Neutrophil (primary cell): ENCODE measurements around the gene MYO3B.

Source experiments
- H3K27ac ChIP-seq: fragments of 200-600 bp; sonication (generic); 2 replicates; pipeline ENCODE4 v1.5.1; 2016; ENCODE audit warnings: mild to moderate bottlenecking, moderate library complexity
- H3K27me3 ChIP-seq: fragments of 200-600 bp; sonication (generic); 2 replicates; pipeline ENCODE4 v1.6.0; 2016; ENCODE audit warnings: mild to moderate bottlenecking
- H3K36me3 ChIP-seq: fragments of 200-600 bp; sonication (generic); 2 replicates; pipeline ENCODE4 v1.5.1; 2017
- H3K4me1 ChIP-seq, 2 experiments: fragments of 200-600 bp in 1 of 2; sonication (generic) in 1 of 2; 1 replicate in 1 of 2; 2 replicates in 1 of 2; pipeline versions ENCODE4 v1.5.1 to v1.6.1; 2013 to 2016; ENCODE audit warnings: low read depth in 1 of 2, low read length in 1 of 2, mild to moderate bottlenecking in 1 of 2, moderate library complexity in 1 of 2; ENCODE audit not compliant: control insufficient read depth in 1 of 2, insufficient read depth in 1 of 2
- H3K4me3 ChIP-seq, 2 experiments: fragments of 200-600 bp in 1 of 2; sonication (generic) in 1 of 2; 1 replicate in 1 of 2; 2 replicates in 1 of 2; pipeline ENCODE4 v1.5.1; 2013 to 2016; ENCODE audit warnings: low read depth in 1 of 2, low read length in 1 of 2, mild to moderate bottlenecking in 1 of 2, moderate library complexity in 1 of 2
- H3K9me3 ChIP-seq: fragments of 200-600 bp; sonication (generic); 2 replicates; pipeline ENCODE4 v1.5.1; 2016
- CTCF ChIP-seq: fragments of 200-600 bp; sonication (generic); IDR thresholded peaks from 2 replicates; pipeline ENCODE4 v1.5.1; 2016; ENCODE audit warnings: antibody characterized with exemption

MYO3B gene

DNA sequence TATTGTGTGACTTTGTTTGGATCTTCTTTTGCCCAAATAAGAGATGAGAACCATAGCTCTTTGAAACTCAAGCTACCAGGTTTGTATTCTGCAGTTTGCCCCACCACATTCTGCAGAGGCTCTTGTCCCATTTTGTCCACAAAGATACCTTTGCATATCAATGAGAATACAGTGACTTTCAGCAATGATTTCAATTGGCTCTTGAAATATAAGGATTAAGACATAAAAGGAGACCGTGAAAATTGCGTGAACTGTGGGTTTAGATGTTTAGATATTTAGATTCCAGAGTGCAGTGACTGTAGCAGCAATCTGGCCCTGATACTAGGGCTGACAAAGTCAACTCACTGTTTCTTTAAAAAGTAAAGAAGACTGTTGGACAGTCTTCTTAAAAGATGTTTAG lies 390.6 kb downstream of the MYO3B start:
- H3K27me3 ChIP-seq: peaks cover 10% of the 10 kb centered on the region
- H3K9me3 ChIP-seq: no peaks in the 10 kb centered on the region
- no peaks in the 10 kb centered on the region for H3K4me1 ChIP-seq
- no peak for TF ChIP-seq CTCF
- no peak overlapping the region for H3K27ac ChIP-seq
- H3K36me3 ChIP-seq: no peaks in the 10 kb centered on the region
- no peak overlapping the region for H3K4me3 ChIP-seq

DNA sequence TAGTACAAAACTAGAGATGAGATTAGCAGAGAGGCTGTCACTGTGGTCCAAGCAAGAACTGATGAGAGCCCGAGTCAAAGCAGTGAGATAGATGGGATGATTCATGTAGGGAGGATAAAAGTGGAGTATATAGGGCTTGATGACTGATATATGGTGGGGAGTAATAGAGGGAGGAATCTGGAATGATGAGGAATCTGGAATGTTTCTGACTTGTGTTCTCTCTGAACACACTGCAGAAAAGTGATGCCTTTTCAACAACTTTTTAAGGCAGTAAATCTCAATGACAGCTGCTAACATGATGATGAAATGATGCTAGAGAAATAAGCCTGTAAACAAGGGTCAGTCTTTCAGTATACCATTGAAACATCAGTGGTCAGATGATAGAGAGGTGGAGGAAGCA lies 393.7 kb downstream of the MYO3B start:
- peaks cover 34% of the 10 kb centered on the region for H3K27me3 ChIP-seq
- no peaks in the 10 kb centered on the region for H3K9me3 ChIP-seq
- no peak overlapping the region for H3K27ac ChIP-seq
- no peaks in the 10 kb centered on the region for H3K4me1 ChIP-seq
- H3K4me3 ChIP-seq: no peak overlapping the region
- TF ChIP-seq CTCF: no peak
- H3K36me3 ChIP-seq: no peaks in the 10 kb centered on the region

GRCh38 chr2:170573671-170574070 lies 395.7 kb downstream of the MYO3B start:
- Histone ChIP-seq H3K9me3 (no peaks in the 10 kb centered on the region), H3K27ac (no peak overlapping the region), H3K4me3 (no peak overlapping the region), H3K4me1 (no peaks in the 10 kb centered on the region), H3K36me3 (no peaks in the 10 kb centered on the region), H3K27me3 (peaks cover 35% of the 10 kb centered on the region)
- no peak for TF ChIP-seq CTCF

- Histone ChIP-seq H3K27me3 (peaks cover 35% of the 10 kb centered on the region), H3K9me3 (no peaks in the 10 kb centered on the region), H3K36me3 (no peaks in the 10 kb centered on the region), H3K4me3 (no peak overlapping the region), H3K4me1 (no peaks in the 10 kb centered on the region), H3K27ac (no peak overlapping the region)
- no peak for TF ChIP-seq CTCF
Measured at GRCh38 chr2:170576296-170576695, 398.3 kb downstream of the MYO3B start.

GRCh38 chr2:170577356-170577755 lies 399.4 kb downstream of the MYO3B start:
- Histone ChIP-seq H3K4me1 (no peaks in the 10 kb centered on the region), H3K4me3 (no peak overlapping the region), H3K27ac (no peak overlapping the region), H3K36me3 (no peaks in the 10 kb centered on the region), H3K27me3 (peaks cover 35% of the 10 kb centered on the region), H3K9me3 (no peaks in the 10 kb centered on the region)
- TF ChIP-seq CTCF: no peak

DNA sequence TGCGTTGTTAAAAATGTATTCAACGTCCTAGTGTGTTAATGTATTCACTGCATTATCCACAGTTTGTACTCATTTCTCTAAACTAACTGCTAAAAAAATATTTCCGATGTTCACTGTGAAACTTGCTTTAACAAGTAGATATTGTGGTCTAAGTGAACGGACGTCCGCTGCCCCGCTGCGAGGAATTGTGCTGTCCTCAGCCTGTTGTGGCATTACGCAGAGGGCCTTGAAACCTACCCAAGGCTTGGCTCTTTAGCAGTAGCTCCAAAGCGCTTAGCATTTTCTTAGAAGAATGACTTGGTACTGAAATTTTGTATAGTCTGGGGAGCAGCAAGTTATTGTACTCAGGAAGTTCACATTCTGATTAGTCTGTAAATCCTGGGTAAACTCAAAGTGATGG lies 400.7 kb downstream of the MYO3B start:
- Histone ChIP-seq H3K36me3 (no peaks in the 10 kb centered on the region), H3K9me3 (no peaks in the 10 kb centered on the region), H3K4me3 (no peak overlapping the region), H3K27me3 (peaks cover 34% of the 10 kb centered on the region), H3K27ac (no peak overlapping the region), H3K4me1 (no peaks in the 10 kb centered on the region)
- TF ChIP-seq CTCF: no peak
